Heart left ventricle (tissue), 16 donors: Measurements from ENCODE around the gene CBX4. TPM values are rescaled to one million over a fixed set of nuclear protein-coding genes. Genes with fewer than 3 reads are reported as not detected.

Experiments used
- ATAC-seq, 4 donors: fragments of 200-7000 bp; cut with Tn5 transposase; one replicate each; pipeline ENCODE4 v1.9.1; 2020 to 2022; ENCODE audit warnings: moderate library complexity in 4 of 4, mild to moderate bottlenecking in 3 of 4, moderate number of reproducible peaks in 1 of 4
- DNase-seq, 5 donors: peaks; one replicate each; pipeline ENCODE4 v3.0.0-alpha.2; 2020
- H3K27ac ChIP-seq, 12 donors: fragments of 200-600 bp; sonication (generic) in 4 of 12; one replicate each; pipeline versions ENCODE4 v1.5.0 to v1.8.0; 2016 to 2022; ENCODE audit warnings: mild to moderate bottlenecking in 2 of 12
- H3K27me3 ChIP-seq, 9 donors: fragments of 200-600 bp; sonication (generic) in 2 of 9; one replicate each; pipeline versions ENCODE4 v1.5.1 to v1.8.0; 2016 to 2022; ENCODE audit warnings: mild to moderate bottlenecking in 3 of 9
- H3K36me3 ChIP-seq, 9 donors: fragments of 200-600 bp; sonication (generic) in 2 of 9; one replicate each; pipeline versions ENCODE4 v1.5.0 to v1.8.0; 2018 to 2022; ENCODE audit warnings: mild to moderate bottlenecking in 2 of 9
- H3K4me1 ChIP-seq, 12 donors: fragments of 200-600 bp; sonication (generic) in 4 of 12; one replicate each; pipeline versions ENCODE4 v1.5.0 to v1.8.0; 2016 to 2022; ENCODE audit warnings: mild to moderate bottlenecking in 3 of 12
- H3K4me3 ChIP-seq, 12 donors: fragments of 200-600 bp; sonication (generic) in 4 of 12; one replicate each; pipeline versions ENCODE4 v1.5.0 to v1.8.0; 2017 to 2022; ENCODE audit warnings: mild to moderate bottlenecking in 9 of 12, moderate library complexity in 4 of 12
- H3K9me3 ChIP-seq, 12 donors: fragments of 200-600 bp; sonication (generic) in 4 of 12; one replicate each; pipeline versions ENCODE4 v1.5.0 to v1.8.0; 2016 to 2022; ENCODE audit warnings: mild to moderate bottlenecking in 1 of 12
- CTCF ChIP-seq, 12 donors: fragments of 200-600 bp; sonication (generic) in 4 of 12; IDR thresholded peaks; one replicate each; pipeline versions ENCODE4 v1.5.0 to v1.8.0; 2018 to 2022; ENCODE audit warnings: antibody characterized with exemption in 12 of 12, mild to moderate bottlenecking in 5 of 12
- POLR2A ChIP-seq, 2 donors: fragments of 450-650 bp; IDR thresholded peaks; one replicate each; pipeline ENCODE4 v1.6.1; 2017; ENCODE audit warnings: antibody characterized with exemption in 2 of 2, mild to moderate bottlenecking in 2 of 2, moderate library complexity in 2 of 2
- WGBS, 4 donors: extraction: QIAGEN DNeasy Blood & Tissue Kit in 2 of 4; methylation state at CpG; one replicate each; pipeline versions ENCODE4 v1.1.5 to v1.1.7; 2013 to 2018; 5-methylcytosine and 5-hydroxymethylcytosine counted together
- intact Hi-C, 10 donors: fragments of 100-400 bp; cut with DNase I; formaldehyde crosslinking; loops; one replicate each; pipeline versions ENCODE4 v1.11.1 to v1.14.2; 2022
- polyA plus RNA-seq, 2 donors: library from polyadenylated mRNA; stranded (reverse); fragments of 200-250 nt; gene quantifications; one replicate each; pipeline ENCODE4 v1.2.3, GENCODE V29; 2013
- total RNA-seq, 9 donors: library from RNA; depleted of rRNA in 2 of 9; stranded (reverse); fragments of >200 nt in 2 of 9; fragmentation: NEBNext Ultra II Directional in 3 of 9; extraction: Animal tissue kit (Norgen Biotek cat#: 25700) in 3 of 9; gene quantifications; one replicate each; pipeline versions ENCODE4 v1.1.0 to v1.2.4, GENCODE V29; 2016 to 2023
- donor health status: ischemic (EF 13 %, LVEDD 7.1; RV severe dilation, severe dysfunction).
- donor health status: healthy with polysubstance abuse.
- donor health status: DM: no; HTN: yes; CAD: no.
- donor health status: DM: no; HTN: no; CAD: no.
- donor health status: ischemic (EF 25% LVEDD 6.9; RV normal size, moderate dysfunction).
- donor health status: ischemic (EF 25% LVEDD 5.7; RV mildly dilated, moderate dysfunction).
- donor health status: healthy.
- donor health status: DM: yes; HTN: yes; CAD: no.
- donor health status: ischemic (EF 35%, LVEDD 5.7; RV mildly dilated, moderate dysfunction).
- donor health status: nonischemic (EF 11% LVEDD 7.7; RV severe dilation, severe dysfunction).
- donor health status: DM: yes; HTN: yes; CAD: no.
- donor health status: PGD.
- donor health status: ischemic (EF 29% LVEDD 5.4; RV normal size, mild dysfunction).
- donor health status: nonischemic (EF 23%, LVEDD 6.1; RV moderate dilation, normal function).

Gene CBX4
- total and polyA plus RNA-seq, 11 donors: 10.9 to 41.1 (median 26.8) TPM

GRCh38 chr17:79790805-79791734 lies 48.2 kb downstream of the CBX4 start:
- DNase-seq: peak in 1 of 5 donors; percentile 54
- WGBS, 4 donors: 2 to 6% (median 4%) methylated on average over 7 to 68 of the region's 68 CpGs
- Histone ChIP-seq H3K4me1 (peaks cover 0 to 50% (median 32%) of the 10 kb centered on the region in 12 donors), H3K27me3 (peaks cover 41 to 79% (median 62%) of the 10 kb centered on the region in 9 donors), H3K4me3 (no peak overlapping the region), H3K36me3 (peaks cover 0 to 9% (median 0%) of the 10 kb centered on the region in 9 donors), H3K27ac (no peak overlapping the region), H3K9me3 (no peaks in the 10 kb centered on the region)
- ATAC-seq: no peak
- intact Hi-C loops: loop anchor here in 5 of 10 donors (1.0 to 10.0 kb wide), 5 partner anchors 46 to 201 kb away; no protein-coding TSS in a partner anchor
- no peak for TF ChIP-seq POLR2A (IDR thresholded peaks at IDR 0.05)
- no peak for TF ChIP-seq CTCF (IDR thresholded peaks at IDR 0.05)

GRCh38 chr17:79789943-79790804 lies 49.1 kb downstream of the CBX4 start:
- DNase-seq (peak in 3 of 5 donors; percentile 45 to 82 (median 68)), ATAC-seq (peak in 3 of 4 donors; percentile 42 to 65 (median 47))
- Histone ChIP-seq H3K4me1 (peaks cover 0 to 53% (median 30%) of the 10 kb centered on the region in 12 donors), H3K27me3 (peaks cover 41 to 87% (median 62%) of the 10 kb centered on the region in 9 donors), H3K27ac (no peak overlapping the region), H3K36me3 (peaks cover 0 to 6% (median 0%) of the 10 kb centered on the region in 9 donors), H3K4me3 (peak overlapping the region in 5 of 12 donors; percentile 7 to 28 (median 10)), H3K9me3 (no peaks in the 10 kb centered on the region)
- 4 to 15% (median 6%) methylated on average over 28 to 74 of the region's 74 CpGs for WGBS, 4 donors
- intact Hi-C loops: loop anchor here in 8 of 10 donors (1.0 to 10.0 kb wide), 9 partner anchors 45 to 205 kb away; no protein-coding TSS in a partner anchor
- TF ChIP-seq CTCF (IDR thresholded peaks at IDR 0.05) (peak; percentile 66 to 88 (median 79)), POLR2A (IDR thresholded peaks at IDR 0.05) (no peak)

- peak overlapping the region in 5 of 12 donors; percentile 7 to 28 (median 10) for H3K4me3 ChIP-seq
- H3K27ac ChIP-seq: no peak overlapping the region
- 26 to 41% (median 28%) methylated on average over 38 to 52 of the region's 52 CpGs for WGBS, 4 donors
- no peaks in the 10 kb centered on the region for H3K9me3 ChIP-seq
- DNase-seq (peak in 1 of 5 donors; percentile 22), ATAC-seq (peak in 1 of 4 donors; percentile 2)
- H3K4me1 ChIP-seq: peaks cover 0 to 53% (median 30%) of the 10 kb centered on the region in 12 donors
- intact Hi-C loops: loop anchor here in 5 of 10 donors (2.0 to 10.0 kb wide), 6 partner anchors 126 to 206 kb away; no protein-coding TSS in a partner anchor
- H3K27me3 ChIP-seq: peaks cover 41 to 87% (median 62%) of the 10 kb centered on the region in 9 donors
- TF ChIP-seq CTCF (IDR thresholded peaks at IDR 0.05) (no peak), POLR2A (IDR thresholded peaks at IDR 0.05) (no peak)
- H3K36me3 ChIP-seq: peaks cover 0 to 3% (median 0%) of the 10 kb centered on the region in 9 donors
These were observed 50.0 kb downstream of the CBX4 start for GRCh38 chr17:79788989-79789942.
